PC-9 (cell line): ENCODE results near the gene TMEM11. TPM values are rescaled to one million over a fixed set of nuclear protein-coding genes. Genes with fewer than 3 reads are reported as not detected.

Experiments
- BruUV-seq: library from RNA; stranded (reverse); fragments of 400-500 nt; replicated peaks from 2 replicates; lab custom pipeline; 2021; lab: Mats Ljungman, UMichigan
- CTCF ChIA-PET: fragments of 300-600 bp; sonication (Branson Sonifier 250); formaldehyde crosslinking; loops from one replicate; lab custom pipeline; 2022; ENCODE audit warnings: antibody characterized with exemption; lab: Charles Lee
- POLR2A ChIA-PET: fragments of 300-600 bp; sonication (Branson Sonifier 250); formaldehyde crosslinking; loops from one replicate; lab custom pipeline; 2022; ENCODE audit warnings: antibody characterized with exemption; ENCODE audit not compliant: unreplicated experiment; lab: Charles Lee
- DNase-seq, 2 experiments: peaks; one replicate each; pipeline versions ENCODE4 v3.0.0 to v3.0.0-alpha.2; 2015 to 2022; ENCODE audit warnings: mixed read lengths in 1 of 2
- H2AFZ ChIP-seq: fragments of 200-600 bp; sonication (generic); 2 replicates; pipeline ENCODE4 v1.8.1; 2017; ENCODE audit warnings: antibody characterized with exemption
- H3F3A ChIP-seq: fragments of 200-600 bp; sonication (generic); 2 replicates; pipeline ENCODE4 v1.8.1; 2017; ENCODE audit warnings: antibody characterized with exemption, mild to moderate bottlenecking, low read depth; ENCODE audit not compliant: insufficient read depth
- H3K27ac ChIP-seq: fragments of 200-600 bp; sonication (generic); 2 replicates; pipeline ENCODE4 v1.6.1; 2016; ENCODE audit warnings: mixed run types
- H3K27me3 ChIP-seq: fragments of 200-600 bp; sonication (generic); 2 replicates; pipeline ENCODE4 v1.6.1; 2016; ENCODE audit warnings: low read depth, mixed run types; ENCODE audit not compliant: insufficient read depth
- H3K36me3 ChIP-seq: fragments of 200-600 bp; sonication (generic); 2 replicates; pipeline ENCODE4 v1.6.1; 2016; ENCODE audit warnings: low read depth, mixed run types
- H3K4me1 ChIP-seq: fragments of 200-600 bp; sonication (generic); replicated peaks from 2 replicates; pipeline ENCODE4 v1.6.1; 2016; ENCODE audit warnings: mixed run types; ENCODE audit not compliant: insufficient read depth
- H3K4me2 ChIP-seq: fragments of 200-600 bp; sonication (generic); 2 replicates; pipeline ENCODE4 v1.6.1; 2017; ENCODE audit warnings: mixed run types
- H3K4me3 ChIP-seq: fragments of 200-600 bp; sonication (generic); 2 replicates; pipeline ENCODE4 v1.6.1; 2016; ENCODE audit warnings: mixed run types
- H3K79me2 ChIP-seq: fragments of 200-600 bp; sonication (generic); 2 replicates; pipeline ENCODE4 v1.6.1; 2017; ENCODE audit warnings: low read depth, mixed run types
- H3K9me2 ChIP-seq: fragments of 200-600 bp; sonication (generic); 2 replicates; pipeline ENCODE4 v1.8.1; 2017; ENCODE audit warnings: mild to moderate bottlenecking; ENCODE audit not compliant: insufficient read depth
- H3K9me3 ChIP-seq: fragments of 200-600 bp; sonication (generic); 2 replicates; pipeline ENCODE4 v1.8.1; 2016; ENCODE audit warnings: low read depth; ENCODE audit not compliant: insufficient read depth
- H4K20me1 ChIP-seq: fragments of 200-600 bp; sonication (generic); 2 replicates; pipeline ENCODE4 v1.8.1; 2017; ENCODE audit not compliant: insufficient read depth
- CTCF ChIP-seq: fragments of 200-600 bp; sonication (generic); conservative IDR thresholded peaks from 2 replicates; pipeline ENCODE4 v1.6.1; 2017; ENCODE audit warnings: mixed run types, antibody characterized with exemption, mild to moderate bottlenecking, moderate library complexity
- EZH2 ChIP-seq: fragments of 200-600 bp; sonication (generic); IDR thresholded peaks from 2 replicates; pipeline ENCODE4 v1.8.0; 2017; ENCODE audit warnings: antibody characterized with exemption, low read depth
- intact Hi-C: fragments of 100-400 bp; cut with micrococcal nuclease; formaldehyde crosslinking; loops from one replicate; pipeline ENCODE4 v1.10.0; 2022; ENCODE audit not compliant: unreplicated experiment
- total RNA-seq: library from RNA; stranded (reverse); gene quantifications from 2 replicates; pipeline ENCODE4 v1.2.3, GENCODE V29; 2021

TMEM11 gene
- total RNA-seq, 1 experiment from 2014 or later: 37.6 TPM

GRCh38 chr17:21173543-21173942 lies 40.4 kb downstream of the TMEM11 start:
- ChIA-PET CTCF (no interaction called here), POLR2A (no interaction called here)
- H2AFZ ChIP-seq: no peak overlapping the region
- H3K36me3 ChIP-seq: no peaks in the 10 kb centered on the region
- BruUV-seq: no TSS peak
- H4K20me1 ChIP-seq: no peaks in the 10 kb centered on the region
- no peaks in the 10 kb centered on the region for H3K9me3 ChIP-seq
- no peaks in the 10 kb centered on the region for H3F3A ChIP-seq
- no peak overlapping the region for H3K4me2 ChIP-seq
- no peak for DNase-seq
- no peaks in the 10 kb centered on the region for H3K4me1 ChIP-seq
- intact Hi-C loops: no loop called here
- H3K27me3 ChIP-seq: no peaks in the 10 kb centered on the region
- no peaks in the 10 kb centered on the region for H3K79me2 ChIP-seq
- no peaks in the 10 kb centered on the region for H3K9me2 ChIP-seq
- TF ChIP-seq EZH2 (no peak), CTCF (no peak)
- no peak overlapping the region for H3K27ac ChIP-seq
- H3K4me3 ChIP-seq: no peak overlapping the region

GRCh38 chr17:21172846-21173245 lies 41.1 kb downstream of the TMEM11 start:
- intact Hi-C loops: no loop called here
- Histone ChIP-seq H3K79me2 (no peaks in the 10 kb centered on the region), H3K4me1 (no peaks in the 10 kb centered on the region), H3F3A (no peaks in the 10 kb centered on the region), H3K4me2 (no peak overlapping the region), H3K27me3 (no peaks in the 10 kb centered on the region), H3K4me3 (no peak overlapping the region), H3K27ac (no peak overlapping the region), H3K36me3 (no peaks in the 10 kb centered on the region), H2AFZ (no peak overlapping the region), H3K9me2 (no peaks in the 10 kb centered on the region), H3K9me3 (no peaks in the 10 kb centered on the region), H4K20me1 (no peaks in the 10 kb centered on the region)
- TF ChIP-seq CTCF (no peak), EZH2 (no peak)
- POLR2A ChIA-PET: no interaction called here
- BruUV-seq: no TSS peak
- no peak for DNase-seq
- CTCF ChIA-PET: no interaction called here

GRCh38 chr17:21171970-21172510 lies 41.9 kb downstream of the TMEM11 start:
- CTCF ChIA-PET: no interaction called here
- no peak for TF ChIP-seq EZH2
- no peak for TF ChIP-seq CTCF
- POLR2A ChIA-PET: no interaction called here
- Histone ChIP-seq H3K9me3 (no peaks in the 10 kb centered on the region), H3K4me1 (no peaks in the 10 kb centered on the region), H4K20me1 (no peaks in the 10 kb centered on the region), H3K79me2 (no peaks in the 10 kb centered on the region), H3K9me2 (no peaks in the 10 kb centered on the region), H3K36me3 (no peaks in the 10 kb centered on the region), H3K4me2 (no peak overlapping the region), H3F3A (no peaks in the 10 kb centered on the region), H3K27ac (no peak overlapping the region), H2AFZ (no peak overlapping the region), H3K27me3 (no peaks in the 10 kb centered on the region), H3K4me3 (no peak overlapping the region)
- BruUV-seq: no TSS peak
- intact Hi-C loops: no loop called here
- DNase-seq: no peak
